GM12878 (cell line): Measurements from ENCODE around the gene ZNF827. TPM values are rescaled to one million over a fixed set of nuclear protein-coding genes. Genes with fewer than 3 reads are reported as not detected.

ENCODE experiments used
- ATAC-seq: fragments of 200-7000 bp; cut with Tn5 transposase; 3 replicates; pipeline ENCODE4 v1.9.1; 2020; ENCODE audit warnings: mild to moderate bottlenecking, moderate library complexity
- BruUV-seq: library from RNA; stranded (reverse); fragments of 400-500 nt; replicated peaks from 2 replicates; lab custom pipeline; 2021; lab: Mats Ljungman, UMichigan
- CTCF ChIA-PET: fragments of 300-600 bp; sonication (Branson Sonifier 250); formaldehyde crosslinking; extraction: SDS; loops from one replicate; lab custom pipeline; 2021; ENCODE audit warnings: inconsistent platforms; lab: Yijun Ruan, JAX
- POLR2A ChIA-PET: fragments of 350-600 bp; formaldehyde crosslinking; extraction: SDS; loops from one replicate; lab custom pipeline; 2021; ENCODE audit warnings: inconsistent platforms; lab: Charles Lee
- RAD21 ChIA-PET: fragments of 300-600 bp; sonication (Branson Sonifier 250); formaldehyde crosslinking; loops from one replicate; lab custom pipeline; 2023; ENCODE audit warnings: antibody characterized with exemption; ENCODE audit not compliant: unreplicated experiment; lab: Charles Lee
- SMC1A ChIA-PET: fragments of 300-600 bp; sonication (Branson Sonifier 250); formaldehyde crosslinking; loops from one replicate; lab custom pipeline; 2023; ENCODE audit not compliant: unreplicated experiment, uncharacterized antibody; lab: Charles Lee
- DNase-seq: peaks from one replicate; pipeline ENCODE4 v3.0.0-alpha.2; 2011; ENCODE audit warnings: low read depth, low spot score
- FAIRE-seq: peaks from 3 replicates; lab custom pipeline; 2011; peaks lifted over from hg19 to GRCh38; lab: Jason Lieb, UNC
- H2AFZ ChIP-seq: 2 replicates; pipeline ENCODE4 v1.6.0; 2011; ENCODE audit warnings: low read depth, low read length, control low read depth; ENCODE audit not compliant: control insufficient read depth
- H3K27ac ChIP-seq: 2 replicates; pipeline ENCODE4 v1.5.1; 2011; ENCODE audit warnings: control low read depth; ENCODE audit not compliant: control insufficient read depth, insufficient read depth
- H3K27me3 ChIP-seq, 2 experiments: replicated peaks in 1 of 2; 2 replicates each; pipeline versions ENCODE4 v1.6.0 to v1.6.1; 2011; ENCODE audit warnings: low read length in 1 of 2; ENCODE audit not compliant: control insufficient read depth in 2 of 2, insufficient read depth in 2 of 2
- H3K36me3 ChIP-seq, 2 experiments: 2 replicates each; pipeline ENCODE4 v1.5.1; 2011; ENCODE audit warnings: low read length in 1 of 2; ENCODE audit not compliant: control insufficient read depth in 2 of 2, insufficient read depth in 2 of 2
- H3K4me1 ChIP-seq: 2 replicates; pipeline ENCODE4 v1.6.1; 2011; ENCODE audit warnings: mild to moderate bottlenecking, low read length, moderate library complexity, mixed read lengths; ENCODE audit not compliant: control insufficient read depth, insufficient read depth
- H3K4me2 ChIP-seq: 2 replicates; pipeline ENCODE4 v1.6.0; 2011; ENCODE audit warnings: control low read depth; ENCODE audit not compliant: control insufficient read depth, insufficient read depth
- H3K4me3 ChIP-seq: fragments of 200-600 bp; sonication (generic); 2 replicates; pipeline ENCODE4 v1.5.1; 2016
- H3K79me2 ChIP-seq: 2 replicates; pipeline ENCODE4 v1.6.0; 2011; ENCODE audit warnings: low read length; ENCODE audit not compliant: control insufficient read depth, insufficient read depth
- H3K9ac ChIP-seq: 2 replicates; pipeline ENCODE4 v1.8.0; 2011; ENCODE audit warnings: low read length, control low read depth, mixed read lengths; ENCODE audit not compliant: control insufficient read depth, insufficient read depth
- H3K9me3 ChIP-seq: replicated peaks from 3 replicates; pipeline ENCODE4 v1.5.1; 2011; ENCODE audit warnings: mild to moderate bottlenecking, low read length; ENCODE audit not compliant: control insufficient read depth, insufficient read depth
- H4K20me1 ChIP-seq: 2 replicates; pipeline ENCODE4 v1.6.0; 2011; ENCODE audit not compliant: control insufficient read depth, insufficient read depth
- BACH1 ChIP-seq: fragments of 450-650 bp; IDR thresholded peaks from 2 replicates; pipeline ENCODE4 v1.6.1; 2017; ENCODE audit warnings: mild to moderate bottlenecking, borderline replicate concordance
- BMI1 ChIP-seq: fragments of 450-650 bp; IDR thresholded peaks from 2 replicates; pipeline ENCODE4 v1.6.1; 2016; ENCODE audit warnings: mild to moderate bottlenecking, moderate library complexity, borderline replicate concordance
- CHD2 ChIP-seq: IDR thresholded peaks from 2 replicates; pipeline ENCODE4 v1.6.1; 2011; ENCODE audit warnings: low read depth, low read length, improper control_type of control experiment, borderline replicate concordance
- DPF2 ChIP-seq: fragments of 450-650 bp; IDR thresholded peaks from 2 replicates; pipeline ENCODE4 v1.6.1; 2017; ENCODE audit warnings: mild to moderate bottlenecking
- ETV6 ChIP-seq, 2 experiments: fragments of 450-650 bp in 1 of 2; IDR thresholded peaks in 1 of 2; conservative IDR thresholded peaks in 1 of 2; 2 replicates each; pipeline ENCODE4 v1.6.1; 2014; ENCODE audit warnings: antibody characterized with exemption in 1 of 2, borderline replicate concordance in 1 of 2, low read depth in 1 of 2, mild to moderate bottlenecking in 1 of 2, moderate library complexity in 1 of 2
- FOS ChIP-seq: IDR thresholded peaks from 3 replicates; pipeline ENCODE4 v1.6.1; 2011; ENCODE audit warnings: borderline replicate concordance; ENCODE audit not compliant: insufficient read length; ENCODE audit errors: extremely low read depth
- HDAC2 ChIP-seq: fragments of 200-600 bp; sonication (generic); IDR thresholded peaks from 2 replicates; pipeline ENCODE4 v1.6.1; 2017
- IRF4 ChIP-seq: IDR thresholded peaks from 2 replicates; pipeline ENCODE4 v1.6.1; 2011; ENCODE audit warnings: low read depth, low read length
- KLF5 ChIP-seq: fragments of 450-650 bp; IDR thresholded peaks from 2 replicates; pipeline ENCODE4 v1.6.1; 2014; ENCODE audit warnings: mild to moderate bottlenecking; ENCODE audit not compliant: partially characterized antibody
- NFIC ChIP-seq: IDR thresholded peaks from 2 replicates; pipeline ENCODE4 v1.6.1; 2012; ENCODE audit warnings: low read depth, mild to moderate bottlenecking, inconsistent platforms, low read length, moderate library complexity
- NR2C2 ChIP-seq: IDR thresholded peaks from 2 replicates; pipeline ENCODE4 v1.6.1; 2011; ENCODE audit warnings: borderline replicate concordance, low read depth; ENCODE audit not compliant: control insufficient read depth, insufficient read length
- PML ChIP-seq: IDR thresholded peaks from 2 replicates; pipeline ENCODE4 v1.6.1; 2012; ENCODE audit warnings: low read length, inconsistent platforms
- RAD51 ChIP-seq: fragments of 450-650 bp; IDR thresholded peaks from 2 replicates; pipeline ENCODE4 v1.6.1; 2016; ENCODE audit warnings: moderate library complexity, mild to moderate bottlenecking, inconsistent platforms
- SIN3A ChIP-seq: IDR thresholded peaks from 2 replicates; pipeline ENCODE4 v1.6.1; 2012; ENCODE audit warnings: low read depth, low read length, improper control_type of control experiment
- SP1 ChIP-seq: IDR thresholded peaks from one replicate; pipeline ENCODE4 v1.6.1; 2011; ENCODE audit warnings: low read depth, low read length
- WGBS: methylation state at CpG from one replicate; pipeline ENCODE4 v1.1.6; 2016; ENCODE audit warnings: low lambda C conversion rate; ENCODE audit not compliant: insufficient replicate concordance, insufficient coverage; ENCODE audit errors: missing lambda C conversion rate; 5-methylcytosine and 5-hydroxymethylcytosine counted together
- in situ Hi-C: fragments of 300-500 bp; cut with MboI; formaldehyde crosslinking; loops from 9 replicates; pipeline ENCODE4 v1.14.3; 2018; ENCODE audit warnings: mixed read lengths
- intact Hi-C: fragments of 100-400 bp; cut with micrococcal nuclease; formaldehyde crosslinking; loops from one replicate; pipeline ENCODE4 v1.14.2; 2022; ENCODE audit not compliant: unreplicated experiment
- polyA plus RNA-seq, 11 experiments: library from polyadenylated mRNA; depleted of rRNA in 4 of 11; unstranded in 6 of 11; stranded (reverse) in 5 of 11; fragments of >200 nt; fragmentation: Nextera tagmentation in 4 of 11; fragmentation: Illumina TruSeq in 1 of 11; extraction: Ambion mirVana in 4 of 11; extraction: Trizol in 1 of 11; gene quantifications; 1 replicate in 1 of 11; 2 replicates in 10 of 11; pipeline versions ENCODE4 v1.2.1 to v1.2.3, GENCODE V29; 2011 to 2016; ENCODE audit warnings: inconsistent platforms in 2 of 11, missing spikeins in 2 of 11, low read depth in 1 of 11
- total RNA-seq, 4 experiments: library from RNA; depleted of rRNA in 3 of 4; stranded (reverse); fragments of >200 nt in 3 of 4; fragmentation: Illumina TruSeq in 1 of 4; extraction: Trizol in 1 of 4; gene quantifications; 2 replicates each; pipeline versions ENCODE4 v1.2.1 to v1.2.3, GENCODE V29; 2013 to 2021
- TF ChIP-seq, protein P1 (sequence below): fragments of 450-650 bp; IDR thresholded peaks from 2 replicates; pipeline ENCODE4 v1.6.1; 2017; ENCODE audit warnings: mild to moderate bottlenecking, low read depth, inconsistent platforms; ENCODE audit not compliant: poor library complexity, severe bottlenecking
- TF ChIP-seq, protein P2 (sequence below): fragments of 450-650 bp; IDR thresholded peaks from 2 replicates; pipeline ENCODE4 v1.6.1; 2017; ENCODE audit warnings: mild to moderate bottlenecking, moderate library complexity
- TF ChIP-seq, protein P3 (sequence below): fragments of 450-650 bp; IDR thresholded peaks from 2 replicates; pipeline ENCODE4 v1.6.1; 2017; ENCODE audit warnings: low read depth, mild to moderate bottlenecking, moderate library complexity

Gene ZNF827
- total and polyA plus RNA-seq, 10 of the 15 experiments (the other 5 are each of a cell fraction or from before 2014, with no cell fraction given): 3.8 to 31.5 (median 13.6) TPM

DNA sequence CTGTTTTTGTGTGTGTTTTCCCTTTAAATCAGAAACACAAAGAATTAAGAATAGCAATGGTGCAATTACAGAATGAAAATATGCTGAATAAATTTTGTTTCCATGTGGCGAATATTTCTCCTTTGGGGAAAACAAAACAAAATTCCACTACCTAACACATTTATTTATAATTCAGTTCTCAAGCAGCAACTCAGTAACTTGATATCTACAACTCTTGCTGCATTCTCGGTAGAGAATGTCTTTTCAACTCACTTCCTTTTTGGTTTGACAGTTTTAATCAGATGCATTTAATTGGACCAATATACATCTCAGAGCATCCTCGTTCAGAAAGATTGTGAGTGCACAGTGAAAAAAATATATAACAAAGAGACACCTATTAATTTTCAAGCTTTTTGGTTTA, 30.8 kb downstream of the ZNF827 start:
- DNase-seq: no peak
- intact Hi-C loops (loop anchor here (1.0 kb wide), 1 partner anchor 14 kb away; no protein-coding TSS in a partner anchor), in situ Hi-C loops (no loop called here)
- peaks cover 71% of the 10 kb centered on the region for H3K79me2 ChIP-seq
- ATAC-seq: no peak
- RAD21 ChIA-PET: no interaction called here
- H3K9ac ChIP-seq: no peak overlapping the region
- no peaks in the 10 kb centered on the region for H3K27me3 ChIP-seq
- no peaks in the 10 kb centered on the region for H4K20me1 ChIP-seq
- no peaks in the 10 kb centered on the region; a peak in 1 of 4 replicates for H3K36me3 ChIP-seq
- no peak for FAIRE-seq
- H3K4me1 ChIP-seq: peaks cover 5% of the 10 kb centered on the region; the same call in 1 of the 2 replicates
- no TSS peak for BruUV-seq
- no peak overlapping the region for H3K4me2 ChIP-seq
- CTCF ChIA-PET: interaction anchor here (1.4 kb wide), 1 partner anchor 17 kb away, joined by 3 read pairs; no protein-coding TSS in a partner anchor
- no peak overlapping the region for H3K27ac ChIP-seq
- no peak overlapping the region for H3K4me3 ChIP-seq
- POLR2A ChIA-PET: interaction anchor here (0.9 to 1.7 kb wide), 3 partner anchors 10 to 17 kb away, joined by 3 to 5 read pairs (median 5); no protein-coding TSS in a partner anchor
- no peaks in the 10 kb centered on the region for H3K9me3 ChIP-seq
- H2AFZ ChIP-seq: no peak overlapping the region
- SMC1A ChIA-PET: interaction anchor here (0.8 to 2.7 kb wide), 7 partner anchors 11 to 43 kb away, joined by 3 to 8 read pairs (median 4); no protein-coding TSS in a partner anchor
- WGBS: 80% methylated on average over 3 of the region's 3 CpGs
- no peak for TF ChIP-seq CHD2
- no peak for TF ChIP-seq KLF5
- TF ChIP-seq ETV6 (conservative IDR thresholded peaks at IDR 0.05 in 1 of 2, IDR thresholded peaks at IDR 0.05 in 1 of 2; ENCODE audit: borderline replicate concordance in 1 of 2, low read depth in 1 of 2): no peak
- TF ChIP-seq, protein P1, sequence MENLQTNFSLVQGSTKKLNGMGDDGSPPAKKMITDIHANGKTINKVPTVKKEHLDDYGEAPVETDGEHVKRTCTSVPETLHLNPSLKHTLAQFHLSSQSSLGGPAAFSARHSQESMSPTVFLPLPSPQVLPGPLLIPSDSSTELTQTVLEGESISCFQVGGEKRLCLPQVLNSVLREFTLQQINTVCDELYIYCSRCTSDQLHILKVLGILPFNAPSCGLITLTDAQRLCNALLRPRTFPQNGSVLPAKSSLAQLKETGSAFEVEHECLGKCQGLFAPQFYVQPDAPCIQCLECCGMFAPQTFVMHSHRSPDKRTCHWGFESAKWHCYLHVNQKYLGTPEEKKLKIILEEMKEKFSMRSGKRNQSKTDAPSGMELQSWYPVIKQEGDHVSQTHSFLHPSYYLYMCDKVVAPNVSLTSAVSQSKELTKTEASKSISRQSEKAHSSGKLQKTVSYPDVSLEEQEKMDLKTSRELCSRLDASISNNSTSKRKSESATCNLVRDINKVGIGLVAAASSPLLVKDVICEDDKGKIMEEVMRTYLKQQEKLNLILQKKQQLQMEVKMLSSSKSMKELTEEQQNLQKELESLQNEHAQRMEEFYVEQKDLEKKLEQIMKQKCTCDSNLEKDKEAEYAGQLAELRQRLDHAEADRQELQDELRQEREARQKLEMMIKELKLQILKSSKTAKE: no peak
- no peak for TF ChIP-seq SP1
- no peak for TF ChIP-seq NR2C2
- no peak for TF ChIP-seq HDAC2
- TF ChIP-seq NFIC: no peak
- TF ChIP-seq BACH1: no peak
- TF ChIP-seq RAD51: no peak
- TF ChIP-seq IRF4: no peak
- TF ChIP-seq BMI1: no peak
- TF ChIP-seq, protein P2, sequence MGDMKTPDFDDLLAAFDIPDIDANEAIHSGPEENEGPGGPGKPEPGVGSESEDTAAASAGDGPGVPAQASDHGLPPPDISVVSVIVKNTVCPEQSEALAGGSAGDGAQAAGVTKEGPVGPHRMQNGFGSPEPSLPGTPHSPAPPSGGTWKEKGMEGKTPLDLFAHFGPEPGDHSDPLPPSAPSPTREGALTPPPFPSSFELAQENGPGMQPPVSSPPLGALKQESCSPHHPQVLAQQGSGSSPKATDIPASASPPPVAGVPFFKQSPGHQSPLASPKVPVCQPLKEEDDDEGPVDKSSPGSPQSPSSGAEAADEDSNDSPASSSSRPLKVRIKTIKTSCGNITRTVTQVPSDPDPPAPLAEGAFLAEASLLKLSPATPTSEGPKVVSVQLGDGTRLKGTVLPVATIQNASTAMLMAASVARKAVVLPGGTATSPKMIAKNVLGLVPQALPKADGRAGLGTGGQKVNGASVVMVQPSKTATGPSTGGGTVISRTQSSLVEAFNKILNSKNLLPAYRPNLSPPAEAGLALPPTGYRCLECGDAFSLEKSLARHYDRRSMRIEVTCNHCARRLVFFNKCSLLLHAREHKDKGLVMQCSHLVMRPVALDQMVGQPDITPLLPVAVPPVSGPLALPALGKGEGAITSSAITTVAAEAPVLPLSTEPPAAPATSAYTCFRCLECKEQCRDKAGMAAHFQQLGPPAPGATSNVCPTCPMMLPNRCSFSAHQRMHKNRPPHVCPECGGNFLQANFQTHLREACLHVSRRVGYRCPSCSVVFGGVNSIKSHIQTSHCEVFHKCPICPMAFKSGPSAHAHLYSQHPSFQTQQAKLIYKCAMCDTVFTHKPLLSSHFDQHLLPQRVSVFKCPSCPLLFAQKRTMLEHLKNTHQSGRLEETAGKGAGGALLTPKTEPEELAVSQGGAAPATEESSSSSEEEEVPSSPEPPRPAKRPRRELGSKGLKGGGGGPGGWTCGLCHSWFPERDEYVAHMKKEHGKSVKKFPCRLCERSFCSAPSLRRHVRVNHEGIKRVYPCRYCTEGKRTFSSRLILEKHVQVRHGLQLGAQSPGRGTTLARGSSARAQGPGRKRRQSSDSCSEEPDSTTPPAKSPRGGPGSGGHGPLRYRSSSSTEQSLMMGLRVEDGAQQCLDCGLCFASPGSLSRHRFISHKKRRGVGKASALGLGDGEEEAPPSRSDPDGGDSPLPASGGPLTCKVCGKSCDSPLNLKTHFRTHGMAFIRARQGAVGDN: no peak
- TF ChIP-seq SIN3A: no peak
- no peak for TF ChIP-seq DPF2
- no peak for TF ChIP-seq PML
- no peak for TF ChIP-seq FOS
- TF ChIP-seq, protein P3, sequence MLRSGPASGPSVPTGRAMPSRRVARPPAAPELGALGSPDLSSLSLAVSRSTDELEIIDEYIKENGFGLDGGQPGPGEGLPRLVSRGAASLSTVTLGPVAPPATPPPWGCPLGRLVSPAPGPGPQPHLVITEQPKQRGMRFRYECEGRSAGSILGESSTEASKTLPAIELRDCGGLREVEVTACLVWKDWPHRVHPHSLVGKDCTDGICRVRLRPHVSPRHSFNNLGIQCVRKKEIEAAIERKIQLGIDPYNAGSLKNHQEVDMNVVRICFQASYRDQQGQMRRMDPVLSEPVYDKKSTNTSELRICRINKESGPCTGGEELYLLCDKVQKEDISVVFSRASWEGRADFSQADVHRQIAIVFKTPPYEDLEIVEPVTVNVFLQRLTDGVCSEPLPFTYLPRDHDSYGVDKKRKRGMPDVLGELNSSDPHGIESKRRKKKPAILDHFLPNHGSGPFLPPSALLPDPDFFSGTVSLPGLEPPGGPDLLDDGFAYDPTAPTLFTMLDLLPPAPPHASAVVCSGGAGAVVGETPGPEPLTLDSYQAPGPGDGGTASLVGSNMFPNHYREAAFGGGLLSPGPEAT: no peak
